Measurements from ENCODE around the gene CRTAP.

DNA sequence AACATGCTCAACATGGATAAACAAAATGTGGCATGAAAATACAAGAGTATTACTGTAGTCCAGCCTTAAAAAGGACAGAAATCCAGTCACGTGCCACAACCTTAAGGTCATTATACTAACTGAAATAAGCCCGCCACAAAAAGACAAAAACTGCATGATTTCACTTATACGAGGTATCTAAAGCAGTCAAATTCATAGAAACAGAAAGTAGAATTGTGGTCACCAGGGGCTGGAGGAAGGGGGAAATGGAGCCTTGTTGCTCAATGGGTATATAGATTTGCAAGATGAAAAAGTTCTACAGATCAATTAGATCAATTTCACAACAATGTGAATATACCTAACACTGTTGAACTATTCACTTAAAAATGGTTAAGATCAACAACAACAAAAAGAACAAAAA is 24.3 kb upstream of the CRTAP start:
- TF ChIP-seq POLR2A (IDR thresholded peaks at IDR 0.05): no peak
- TF ChIP-seq, protein P1, sequence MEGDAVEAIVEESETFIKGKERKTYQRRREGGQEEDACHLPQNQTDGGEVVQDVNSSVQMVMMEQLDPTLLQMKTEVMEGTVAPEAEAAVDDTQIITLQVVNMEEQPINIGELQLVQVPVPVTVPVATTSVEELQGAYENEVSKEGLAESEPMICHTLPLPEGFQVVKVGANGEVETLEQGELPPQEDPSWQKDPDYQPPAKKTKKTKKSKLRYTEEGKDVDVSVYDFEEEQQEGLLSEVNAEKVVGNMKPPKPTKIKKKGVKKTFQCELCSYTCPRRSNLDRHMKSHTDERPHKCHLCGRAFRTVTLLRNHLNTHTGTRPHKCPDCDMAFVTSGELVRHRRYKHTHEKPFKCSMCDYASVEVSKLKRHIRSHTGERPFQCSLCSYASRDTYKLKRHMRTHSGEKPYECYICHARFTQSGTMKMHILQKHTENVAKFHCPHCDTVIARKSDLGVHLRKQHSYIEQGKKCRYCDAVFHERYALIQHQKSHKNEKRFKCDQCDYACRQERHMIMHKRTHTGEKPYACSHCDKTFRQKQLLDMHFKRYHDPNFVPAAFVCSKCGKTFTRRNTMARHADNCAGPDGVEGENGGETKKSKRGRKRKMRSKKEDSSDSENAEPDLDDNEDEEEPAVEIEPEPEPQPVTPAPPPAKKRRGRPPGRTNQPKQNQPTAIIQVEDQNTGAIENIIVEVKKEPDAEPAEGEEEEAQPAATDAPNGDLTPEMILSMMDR (IDR thresholded peaks at IDR 0.05): no peak

All from testis (tissue), 2 donors.